Gastroesophageal sphincter (tissue), 4 donors: ENCODE results near the gene NCKAP5. TPM values are rescaled to one million over a fixed set of nuclear protein-coding genes. Genes with fewer than 3 reads are reported as not detected.

Experiments
- ATAC-seq: fragments of 150-250 bp; one replicate; pipeline ENCODE4 v1.9.1; 2016; ENCODE audit warnings: mild to moderate bottlenecking, moderate library complexity
- H3K27ac ChIP-seq, 4 donors: fragments of 200-600 bp; sonication (generic) in 3 of 4; 1 replicate in 3 of 4; 2 replicates in 1 of 4; pipeline ENCODE4 v1.5.1; 2016 to 2019
- H3K27me3 ChIP-seq: fragments of 200-600 bp; sonication (generic); one replicate; pipeline ENCODE4 v1.5.1; 2019
- H3K36me3 ChIP-seq, 2 donors: fragments of 200-600 bp; sonication (generic); one replicate each; pipeline ENCODE4 v1.5.1; 2019; ENCODE audit warnings: control low read depth in 1 of 2
- H3K4me1 ChIP-seq, 3 donors: fragments of 200-600 bp; sonication (generic); 1 replicate in 2 of 3; 2 replicates in 1 of 3; pipeline ENCODE4 v1.5.1; 2016 to 2019; ENCODE audit warnings: control low read depth in 2 of 3
- H3K4me3 ChIP-seq, 2 donors: fragments of 200-600 bp; sonication (generic); one replicate each; pipeline ENCODE4 v1.5.1; 2019; ENCODE audit warnings: mild to moderate bottlenecking in 1 of 2, moderate library complexity in 1 of 2
- H3K9me3 ChIP-seq, 3 donors: fragments of 200-600 bp; sonication (generic); one replicate each; pipeline ENCODE4 v1.5.1; 2017 to 2019; ENCODE audit warnings: control low read depth in 2 of 3
- CTCF ChIP-seq, 4 experiments: fragments of 200-600 bp in 2 of 4; fragments of 450-650 bp in 2 of 4; sonication (generic) in 1 of 4; IDR thresholded peaks; one replicate each; pipeline ENCODE4 v1.5.1; 2017 to 2019; ENCODE audit warnings: antibody characterized with exemption in 4 of 4, mild to moderate bottlenecking in 2 of 4, moderate library complexity in 2 of 4
- EP300 ChIP-seq: sonication (generic); formaldehyde crosslinking; IDR thresholded peaks from one replicate; pipeline ENCODE4 v1.6.1; 2017; ENCODE audit warnings: antibody characterized with exemption, mild to moderate bottlenecking
- POLR2A ChIP-seq, 2 donors: fragments of 450-650 bp; IDR thresholded peaks; one replicate each; pipeline ENCODE4 v1.6.1; 2017; ENCODE audit warnings: antibody characterized with exemption in 2 of 2, mild to moderate bottlenecking in 2 of 2, moderate library complexity in 1 of 2
- POLR2AphosphoS5 ChIP-seq: sonication (generic); formaldehyde crosslinking; IDR thresholded peaks from one replicate; pipeline ENCODE4 v1.6.1; 2017; ENCODE audit warnings: antibody characterized with exemption
- WGBS, 2 donors: methylation state at CpG; one replicate each; pipeline ENCODE4 v1.1.5; 2018; ENCODE audit warnings: low coverage in 1 of 2; 5-methylcytosine and 5-hydroxymethylcytosine counted together
- total RNA-seq, 4 donors: library from RNA; depleted of rRNA; stranded (reverse); fragments of >200 nt; gene quantifications; one replicate each; pipeline ENCODE4 v1.1.0, GENCODE V29; 2016

NCKAP5 gene
- total RNA-seq, 4 donors from 2014 or later: 0.16 to 0.57 (median 0.33) TPM

DNA sequence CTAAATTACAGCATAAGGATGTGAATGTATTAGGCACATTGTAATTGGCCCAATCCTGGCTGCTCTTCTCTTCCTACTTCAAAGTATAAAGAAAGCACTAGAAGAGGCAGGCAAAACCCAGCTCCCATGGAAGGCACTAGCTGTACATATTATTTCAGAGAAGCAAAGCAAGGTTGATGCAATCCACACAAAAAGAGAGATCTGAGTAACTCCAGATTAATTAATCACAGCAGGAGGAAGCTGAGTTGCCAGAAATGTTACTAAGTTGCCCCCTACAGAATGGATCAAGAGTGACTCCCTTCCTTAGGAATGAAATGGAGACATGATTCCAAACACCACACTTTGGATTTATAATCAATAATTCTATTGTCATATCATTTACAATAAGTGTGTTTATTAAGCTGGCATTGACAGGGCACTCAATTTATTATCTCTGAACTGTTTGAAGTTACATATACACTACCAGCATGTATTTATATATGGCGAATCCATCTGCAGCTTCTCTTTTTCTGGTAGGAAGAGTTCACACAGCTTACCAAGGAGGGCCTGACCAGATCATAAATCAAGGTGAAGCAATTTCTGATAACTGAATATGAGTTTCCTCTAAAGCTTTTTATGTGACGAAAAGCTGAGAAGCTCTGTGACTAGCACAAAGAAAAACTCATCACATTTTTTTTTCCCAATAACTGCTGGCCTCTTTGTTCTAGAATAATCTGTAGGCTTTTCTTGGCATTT, 505.2 kb downstream of the NCKAP5 start:
- no peak for TF ChIP-seq POLR2A (IDR thresholded peaks at IDR 0.05)
- no peak for TF ChIP-seq POLR2AphosphoS5
- no peak for TF ChIP-seq EP300
- TF ChIP-seq CTCF (IDR thresholded peaks at IDR 0.05): no peak
- Histone ChIP-seq H3K4me3 (no peak overlapping the region), H3K36me3 (no peaks in the 10 kb centered on the region), H3K27ac (no peak overlapping the region), H3K9me3 (no peaks in the 10 kb centered on the region), H3K27me3 (peaks cover 4% of the 10 kb centered on the region), H3K4me1 (no peaks in the 10 kb centered on the region)
- ATAC-seq: no peak
- 22 to 62% methylated on average over 2 of the region's 2 CpGs for WGBS, 2 donors

DNA sequence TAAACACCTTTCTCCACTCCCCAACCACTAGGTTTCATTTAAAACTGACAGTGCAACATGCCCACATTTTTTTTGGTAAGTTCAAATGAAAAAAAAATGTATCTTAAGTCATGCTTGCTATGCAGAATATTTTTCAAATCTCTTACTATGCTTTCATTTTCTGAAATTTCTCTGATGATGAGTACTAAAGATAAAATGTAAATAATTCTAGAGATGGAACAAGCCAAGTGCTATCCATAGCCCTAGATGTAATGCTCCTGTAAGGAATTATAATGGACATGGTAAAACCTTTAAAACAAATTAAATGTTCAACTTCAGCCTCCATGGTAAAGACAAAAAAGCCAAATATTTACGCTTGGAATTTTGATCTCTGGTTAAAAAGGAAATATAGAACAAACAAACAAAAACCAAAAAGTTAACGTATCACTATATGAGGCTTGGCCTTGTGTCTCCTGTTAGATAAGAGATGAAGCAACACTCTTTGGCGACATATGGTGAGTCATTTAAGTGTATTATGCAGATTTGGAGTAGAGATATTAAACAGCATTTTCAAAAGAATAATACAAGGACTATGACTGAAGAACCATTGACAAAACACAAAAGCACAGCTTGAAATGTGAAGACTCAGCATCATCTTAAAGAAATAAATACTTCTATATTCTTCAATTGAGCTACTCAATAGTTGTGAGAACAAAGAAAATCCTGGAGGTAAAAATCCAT, 506.2 kb downstream of the NCKAP5 start:
- ATAC-seq: no peak
- Histone ChIP-seq H3K27me3 (no peaks in the 10 kb centered on the region), H3K36me3 (no peaks in the 10 kb centered on the region), H3K4me3 (no peak overlapping the region), H3K4me1 (no peaks in the 10 kb centered on the region), H3K9me3 (no peaks in the 10 kb centered on the region), H3K27ac (no peak overlapping the region)
- TF ChIP-seq EP300 (no peak), POLR2AphosphoS5 (no peak), CTCF (IDR thresholded peaks at IDR 0.05) (no peak), POLR2A (IDR thresholded peaks at IDR 0.05) (no peak)
- 80 to 94% methylated on average over 3 of the region's 3 CpGs for WGBS, 2 donors

DNA sequence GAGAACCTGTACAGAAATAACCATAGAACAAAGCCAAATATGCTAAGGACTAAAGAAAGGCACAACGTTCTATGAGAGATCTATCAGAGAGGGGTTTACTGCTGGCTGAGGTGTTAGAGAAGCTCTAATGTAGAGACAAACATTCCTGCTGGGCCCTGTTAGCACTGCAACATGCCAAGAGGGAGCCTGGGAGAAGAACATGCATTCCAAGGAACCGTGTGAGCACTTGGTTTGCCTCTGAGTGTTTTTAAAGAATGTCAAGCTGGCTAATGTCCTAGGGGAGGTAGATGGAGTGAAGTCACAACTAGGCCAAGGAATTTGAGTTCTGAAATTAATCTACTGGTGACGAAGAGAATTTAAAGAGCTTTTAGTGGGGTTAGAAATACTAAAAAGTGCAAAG, 514.0 kb downstream of the NCKAP5 start:
- WGBS, 2 donors: 6 to 10% methylated on average over 3 of the region's 3 CpGs
- Histone ChIP-seq H3K27me3 (no peaks in the 10 kb centered on the region), H3K36me3 (no peaks in the 10 kb centered on the region), H3K4me3 (no peak overlapping the region), H3K27ac (no peak overlapping the region), H3K9me3 (no peaks in the 10 kb centered on the region), H3K4me1 (peaks cover 0 to 9% (median 0%) of the 10 kb centered on the region in 3 donors)
- ATAC-seq: peak; percentile 55
- no peak for TF ChIP-seq POLR2AphosphoS5
- TF ChIP-seq CTCF (IDR thresholded peaks at IDR 0.05): no peak
- no peak for TF ChIP-seq EP300
- TF ChIP-seq POLR2A (IDR thresholded peaks at IDR 0.05): no peak

DNA sequence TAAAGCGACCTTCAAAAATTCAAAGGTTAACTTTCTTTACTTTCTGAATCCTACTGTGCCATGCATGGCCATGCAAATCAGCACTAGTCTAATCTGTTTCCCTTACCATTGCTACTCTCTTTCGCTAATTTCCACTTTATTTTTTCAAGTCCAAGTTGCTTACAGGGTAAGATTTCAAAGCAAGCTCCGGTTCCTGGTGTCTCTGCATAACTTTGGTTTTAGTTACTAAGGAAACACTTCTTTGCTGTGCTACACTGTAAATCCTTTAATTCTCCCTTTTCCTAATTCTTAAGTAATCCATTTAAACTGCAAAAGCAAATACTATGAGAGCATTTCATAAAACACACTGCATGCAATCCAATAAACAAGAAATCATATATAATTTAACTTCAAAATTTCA, 514.7 kb downstream of the NCKAP5 start:
- no peak for ATAC-seq
- 65 to 83% methylated on average over 2 to 3 of the region's 3 CpGs for whole genome bisulfite sequencing, 2 donors
- Histone ChIP-seq H3K4me3 (no peak overlapping the region), H3K36me3 (no peaks in the 10 kb centered on the region), H3K27ac (no peak overlapping the region), H3K27me3 (no peaks in the 10 kb centered on the region), H3K9me3 (no peaks in the 10 kb centered on the region), H3K4me1 (peaks cover 0 to 9% (median 0%) of the 10 kb centered on the region in 3 donors)
- no peak for TF ChIP-seq POLR2A (IDR thresholded peaks at IDR 0.05)
- no peak for TF ChIP-seq POLR2AphosphoS5
- no peak for TF ChIP-seq EP300
- no peak for TF ChIP-seq CTCF (IDR thresholded peaks at IDR 0.05)

GRCh38 chr2:133045787-133046186, 522.5 kb downstream of the NCKAP5 start:
- 81 to 86% methylated on average over 5 of the region's 5 CpGs for WGBS, 2 donors
- H3K4me3 ChIP-seq: no peak overlapping the region
- no peaks in the 10 kb centered on the region for H3K4me1 ChIP-seq
- H3K27ac ChIP-seq: no peak overlapping the region
- ATAC-seq: no peak
- no peaks in the 10 kb centered on the region for H3K9me3 ChIP-seq
- H3K27me3 ChIP-seq: no peaks in the 10 kb centered on the region
- no peak for TF ChIP-seq POLR2AphosphoS5
- no peak for TF ChIP-seq EP300
- H3K36me3 ChIP-seq: no peaks in the 10 kb centered on the region
